HG03342 (cell line): ENCODE measurements around the gene PARP8.
"Not testable (repeated sequence)": the region's sequence is repeated elsewhere in the genome, so short reads cannot be mapped to it uniquely, and the experiment has no call there.

Source experiments
- ATAC-seq: cut with Tn5 transposase; IDR thresholded peaks from one replicate; pipeline ENCODE4 v1.9.1; 2021; ENCODE audit warnings: mild to moderate bottlenecking, moderate library complexity; ENCODE audit not compliant: unreplicated experiment

Gene PARP8

DNA sequence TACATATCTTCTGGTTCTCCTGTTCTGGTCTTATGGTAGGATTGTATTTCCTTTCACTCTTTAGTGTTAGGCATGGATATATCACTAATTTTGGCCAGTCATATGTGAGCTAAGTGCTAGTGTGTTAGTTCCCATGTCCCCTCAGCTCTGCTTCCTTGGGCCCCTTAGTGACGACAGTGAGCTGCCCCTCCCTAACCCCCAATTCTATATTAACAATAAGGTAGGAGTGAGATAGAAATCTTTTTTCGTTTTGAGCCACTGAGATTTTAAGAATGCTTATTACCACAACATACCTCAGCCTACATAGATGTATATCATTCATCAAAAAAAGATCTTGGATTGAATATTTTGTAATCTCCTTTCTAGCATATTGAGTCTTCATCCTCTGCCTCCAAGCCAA is 100.5 kb downstream of the PARP8 start:
- ATAC-seq, result no peak

DNA sequence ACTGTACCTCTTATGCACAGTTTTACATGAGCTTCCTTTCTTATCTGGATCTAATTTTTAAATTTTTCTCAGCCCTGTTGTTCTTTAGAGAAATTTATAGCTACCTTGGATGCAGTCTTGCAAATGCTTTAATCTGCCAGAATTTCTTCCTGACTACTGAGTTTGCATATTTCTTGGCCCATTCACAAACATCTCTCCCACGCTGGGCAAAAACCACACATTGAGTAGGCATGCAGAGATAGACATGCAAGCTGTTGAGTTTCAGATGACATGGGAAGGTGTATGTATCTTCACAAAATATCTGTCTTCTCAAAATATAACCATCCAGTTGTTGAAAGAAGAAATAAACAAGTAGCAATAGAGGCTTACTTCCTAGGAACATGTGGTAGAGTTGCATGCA is 101.2 kb downstream of the PARP8 start:
- ATAC-seq, result no peak

DNA sequence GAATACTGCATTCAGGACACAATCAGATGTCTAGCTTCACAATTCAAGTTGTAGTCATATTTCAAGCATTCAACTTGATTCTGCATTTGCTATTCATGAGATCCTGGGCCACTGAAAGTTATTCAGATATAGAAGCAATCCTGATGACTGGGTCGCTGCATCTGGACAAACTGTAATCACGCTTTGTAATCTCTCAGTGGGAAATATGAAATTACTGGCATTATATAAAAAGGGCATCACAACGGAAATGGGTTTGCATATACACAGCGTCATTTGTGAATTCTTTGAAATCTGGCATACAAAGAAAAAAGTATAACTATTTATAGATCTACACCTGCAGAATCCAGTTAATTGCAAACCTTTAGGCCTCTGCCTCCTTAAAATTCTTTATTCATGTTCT is 102.2 kb downstream of the PARP8 start:
- ATAC-seq, result no peak

DNA sequence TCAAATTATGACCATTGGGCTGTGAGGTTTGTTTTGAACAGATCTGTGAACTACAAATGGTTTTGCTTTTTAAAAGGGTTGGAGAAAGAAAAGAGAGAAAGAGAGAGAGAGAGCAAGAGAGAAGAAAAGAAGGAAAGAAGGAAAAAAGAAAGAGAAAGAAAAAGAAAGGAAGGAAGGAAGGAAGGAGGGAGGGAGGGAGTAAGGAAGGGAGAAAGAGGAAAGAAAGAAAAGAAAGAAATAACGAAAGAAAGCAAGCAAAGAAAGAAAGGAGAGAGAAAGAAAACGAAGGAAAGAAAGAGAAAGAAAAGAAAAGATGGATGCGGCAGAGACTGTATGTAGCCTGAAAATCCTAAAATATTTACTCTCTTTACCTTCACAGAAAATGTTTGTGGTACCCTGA is 104.0 kb downstream of the PARP8 start:
- ATAC-seq, result no peak

DNA sequence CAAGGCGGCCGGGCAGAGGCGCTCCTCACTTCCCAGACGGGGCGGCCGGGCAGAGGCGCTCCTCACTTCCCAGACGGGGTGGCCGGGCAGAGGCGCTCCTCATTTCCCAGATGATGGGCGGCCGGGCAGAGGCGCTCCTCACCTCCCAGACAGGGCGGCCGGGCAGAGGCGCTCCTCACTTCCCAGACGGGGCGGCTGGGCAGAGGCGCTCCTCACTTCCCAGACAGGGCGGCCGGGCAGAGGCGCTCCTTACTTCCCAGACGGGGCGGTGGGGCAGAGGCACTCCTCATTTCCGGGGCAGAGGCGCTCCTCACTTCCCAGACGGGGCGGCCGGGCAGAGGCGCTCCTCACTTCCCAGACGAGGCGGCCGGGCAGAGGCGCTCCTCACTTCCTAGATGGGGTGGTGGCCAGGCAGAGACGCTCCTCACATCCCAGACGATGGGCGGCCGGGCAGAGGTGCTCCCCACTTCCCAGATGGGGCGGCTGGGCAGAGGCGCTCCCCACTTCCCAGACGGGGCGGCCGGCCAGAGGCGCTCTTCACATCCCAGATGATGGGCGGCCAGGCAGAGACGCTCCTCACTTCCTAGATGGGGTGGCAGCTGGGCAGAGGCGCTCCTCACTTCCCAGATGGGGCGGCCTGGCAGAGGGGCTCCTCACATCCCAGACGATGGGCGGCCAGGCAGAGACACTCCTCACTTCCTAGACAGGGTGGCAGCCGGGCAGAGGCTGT is 108.2 kb downstream of the PARP8 start:
- not testable (repeated sequence) for ATAC-seq

DNA sequence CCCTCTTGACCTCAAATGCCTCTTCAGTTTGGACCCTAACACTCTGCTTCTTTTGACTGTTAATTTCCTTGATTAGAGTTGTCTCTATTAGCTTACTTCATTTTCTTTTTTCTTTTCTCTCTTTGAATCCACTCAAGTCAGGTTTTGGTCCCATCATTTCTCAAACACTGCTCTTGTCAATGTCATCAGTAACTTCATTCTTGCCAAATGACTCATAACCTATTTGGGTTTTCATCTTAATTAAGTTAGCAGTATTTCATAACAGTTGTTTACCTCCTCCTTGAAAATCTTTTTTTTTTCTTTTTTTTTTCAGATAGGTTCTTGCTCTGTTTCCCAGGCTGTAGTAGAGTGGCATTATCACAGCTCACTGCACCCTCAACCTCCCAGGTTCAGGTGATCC is 119.6 kb downstream of the PARP8 start:
- no peak for ATAC-seq

DNA sequence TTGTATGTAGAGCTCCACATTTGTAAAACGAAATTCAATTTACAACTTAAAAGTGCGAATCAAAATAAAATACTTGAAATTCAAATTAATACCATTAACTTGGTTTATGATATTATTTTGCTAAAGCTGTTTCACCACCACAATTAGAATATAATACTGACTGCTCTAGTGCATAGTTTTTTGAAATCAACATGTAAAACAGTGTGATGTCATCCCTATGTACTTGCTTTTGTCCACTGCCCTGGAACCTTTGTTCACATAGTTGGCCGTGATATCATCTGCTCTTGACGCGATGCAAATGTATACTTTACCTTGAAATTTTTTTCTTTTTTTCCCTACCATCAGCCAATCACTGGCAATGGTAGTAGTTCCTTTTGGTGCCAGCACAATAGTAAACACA is 125.4 kb downstream of the PARP8 start:
- no peak for ATAC-seq

DNA sequence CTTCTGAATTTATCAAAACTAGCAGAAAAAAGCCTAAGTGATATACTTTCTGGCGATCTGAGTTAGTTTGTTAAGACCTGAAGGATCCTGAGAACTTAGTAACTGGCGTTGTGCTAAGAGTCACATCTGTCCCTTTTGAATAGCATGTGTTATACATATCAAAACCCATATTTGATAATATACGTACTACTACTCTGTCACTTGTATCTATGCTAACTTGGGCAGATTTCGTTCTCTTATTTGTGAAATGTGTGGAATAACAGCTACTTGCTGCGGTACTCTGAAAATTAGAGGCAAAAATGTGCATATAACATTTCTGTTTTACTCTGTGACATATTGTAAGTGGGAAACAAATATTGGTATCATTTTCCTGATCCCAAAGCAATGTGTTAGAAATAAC is 126.4 kb downstream of the PARP8 start:
- ATAC-seq, result no peak

DNA sequence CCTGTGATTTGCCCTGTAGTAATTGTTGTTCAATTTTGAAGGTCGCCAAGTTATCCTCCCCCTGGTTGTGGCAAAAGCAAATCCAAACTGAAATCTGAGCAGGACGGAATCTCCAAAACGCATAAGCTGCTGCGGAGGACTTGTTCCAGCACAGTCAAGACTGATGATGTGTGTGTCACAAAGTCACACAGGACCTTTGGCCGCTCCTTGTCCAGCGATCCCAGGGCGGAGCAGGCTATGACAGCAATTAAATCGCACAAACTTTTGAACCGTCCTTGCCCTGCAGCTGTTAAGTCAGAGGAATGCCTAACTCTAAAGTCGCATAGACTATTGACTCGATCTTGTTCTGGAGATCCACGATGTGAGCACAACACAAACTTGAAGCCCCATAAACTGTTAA is 128.4 kb downstream of the PARP8 start:
- no peak for ATAC-seq

DNA sequence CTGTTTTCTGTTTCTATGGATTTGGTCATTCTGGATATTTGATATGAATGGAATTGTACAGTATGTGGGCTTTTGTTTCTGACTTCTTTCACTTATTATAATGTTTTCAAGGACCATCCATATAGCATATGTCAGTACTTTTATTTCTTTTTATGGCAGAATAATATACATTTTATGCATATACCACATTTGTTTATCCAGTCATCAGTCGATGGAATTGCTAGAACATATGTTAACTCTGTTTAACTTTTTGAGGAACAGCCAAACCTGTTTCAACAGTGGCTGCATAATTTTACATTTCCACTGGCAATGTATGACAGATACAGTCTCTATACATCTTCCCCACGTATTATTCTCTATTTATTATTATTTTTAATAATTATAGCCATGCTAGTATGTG is 131.6 kb downstream of the PARP8 start:
- no peak for ATAC-seq

DNA sequence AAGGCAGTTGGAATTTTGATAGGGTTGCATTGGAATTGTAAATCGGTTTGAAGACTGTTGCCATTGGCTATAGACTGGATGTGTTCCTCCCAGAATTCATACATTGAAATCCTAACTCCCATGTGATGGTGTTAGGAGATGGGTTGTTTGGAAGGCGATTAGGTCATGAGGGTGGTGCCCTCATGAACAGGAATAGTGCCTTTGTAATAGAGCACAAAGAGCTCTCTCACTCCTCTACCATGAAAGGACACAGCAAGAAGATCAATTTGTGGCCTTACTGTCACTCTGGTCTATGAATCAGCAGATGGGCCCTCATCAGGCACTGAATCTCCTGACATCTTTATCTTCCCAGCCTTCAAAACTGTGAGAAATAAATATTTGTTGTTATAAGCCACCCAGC is 133.2 kb downstream of the PARP8 start:
- no peak for ATAC-seq

DNA sequence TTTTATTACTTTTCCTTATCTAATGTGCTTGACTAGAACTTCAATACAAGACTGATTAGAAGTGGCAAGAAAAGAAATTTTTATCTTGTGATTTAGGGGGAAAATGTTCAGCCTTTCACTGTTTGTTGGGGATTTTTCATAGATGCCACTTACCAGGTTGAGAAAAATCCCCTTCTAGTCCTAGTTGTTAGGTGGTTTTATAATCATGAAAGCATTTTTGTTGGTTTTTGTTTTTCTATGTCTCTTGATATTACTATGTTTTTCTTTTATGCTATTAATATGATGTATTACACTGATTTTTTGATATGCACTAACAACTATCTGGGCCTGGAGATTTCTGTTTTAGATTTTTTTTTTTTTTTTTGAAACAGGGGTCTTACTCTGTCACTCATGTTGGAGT is 134.0 kb downstream of the PARP8 start:
- no peak for ATAC-seq

DNA sequence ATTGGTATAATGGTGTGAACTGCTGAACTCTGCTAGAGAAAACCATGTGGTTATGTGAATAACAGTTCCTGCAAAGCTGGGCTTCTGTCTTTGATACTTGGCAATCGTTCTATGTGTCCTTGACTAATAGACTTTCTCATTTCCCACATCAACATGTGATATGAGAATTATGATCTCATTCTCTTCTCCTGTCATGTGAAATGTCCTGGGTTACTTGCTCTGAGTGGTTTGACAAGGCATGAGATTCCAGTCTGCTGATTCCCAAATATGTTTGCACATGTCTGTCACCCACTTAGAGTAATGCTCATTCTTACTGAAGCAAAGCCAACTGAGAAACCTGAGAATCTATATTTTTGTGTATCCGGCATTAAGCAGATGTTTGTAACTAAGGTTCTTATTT is 141.2 kb downstream of the PARP8 start:
- ATAC-seq, result no peak

DNA sequence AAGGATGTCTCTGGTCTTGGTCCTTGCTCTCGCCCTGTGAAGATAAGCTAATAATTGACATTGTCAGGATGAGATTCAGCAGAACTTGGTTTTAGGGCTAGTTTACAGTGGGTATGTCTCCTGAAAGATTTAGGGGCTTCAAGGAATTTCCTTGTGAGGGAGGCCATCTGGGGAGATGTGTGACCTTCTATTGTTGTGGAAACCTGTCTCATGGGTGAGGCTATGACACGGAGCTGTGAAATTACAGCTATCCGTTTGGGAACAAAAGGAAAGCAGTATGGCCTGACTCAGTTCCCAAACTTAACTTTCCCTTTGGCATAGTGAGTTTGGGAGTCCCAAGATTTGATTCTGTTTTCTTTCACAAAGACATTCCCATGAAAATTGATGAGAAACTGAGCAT is 142.0 kb downstream of the PARP8 start:
- ATAC-seq, result no peak

DNA sequence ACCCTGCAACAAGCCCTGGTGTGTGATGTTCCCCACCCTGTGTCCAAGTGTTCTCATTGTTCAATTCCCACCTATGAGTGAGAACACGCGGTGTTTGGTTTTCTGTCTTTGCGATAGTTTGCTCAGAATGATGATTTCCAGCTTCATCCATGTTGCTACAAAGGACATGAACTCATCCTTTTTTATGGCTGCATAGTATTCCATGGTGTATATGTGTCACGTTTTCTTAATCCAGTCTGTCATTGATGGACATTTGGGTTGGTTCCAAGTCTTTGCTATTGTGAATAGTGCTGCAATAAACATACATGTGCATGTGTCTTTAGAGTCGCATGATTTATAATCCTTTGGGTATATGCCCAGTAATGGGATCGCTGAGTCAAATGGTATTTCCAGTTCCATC is 145.3 kb downstream of the PARP8 start:
- not testable (repeated sequence) for ATAC-seq

DNA sequence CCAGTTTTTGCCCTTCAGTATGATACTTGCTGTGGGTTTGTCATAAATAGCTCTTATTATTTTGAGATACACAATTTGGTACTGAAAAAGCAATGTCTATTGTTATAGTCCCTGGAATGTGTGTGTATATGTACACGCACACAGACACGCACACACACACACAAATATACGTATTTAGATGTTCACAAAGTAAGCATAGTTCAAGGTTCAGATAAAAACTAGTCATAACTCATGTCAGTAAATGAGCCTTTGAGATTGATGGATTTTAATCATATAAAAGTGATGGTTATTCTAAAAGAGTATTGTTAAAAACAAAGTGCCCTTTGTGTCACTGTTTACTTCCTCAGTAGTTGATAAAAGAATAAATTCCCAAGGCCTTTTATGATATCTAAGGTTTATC is 147.3 kb downstream of the PARP8 start:
- ATAC-seq, result no peak

DNA sequence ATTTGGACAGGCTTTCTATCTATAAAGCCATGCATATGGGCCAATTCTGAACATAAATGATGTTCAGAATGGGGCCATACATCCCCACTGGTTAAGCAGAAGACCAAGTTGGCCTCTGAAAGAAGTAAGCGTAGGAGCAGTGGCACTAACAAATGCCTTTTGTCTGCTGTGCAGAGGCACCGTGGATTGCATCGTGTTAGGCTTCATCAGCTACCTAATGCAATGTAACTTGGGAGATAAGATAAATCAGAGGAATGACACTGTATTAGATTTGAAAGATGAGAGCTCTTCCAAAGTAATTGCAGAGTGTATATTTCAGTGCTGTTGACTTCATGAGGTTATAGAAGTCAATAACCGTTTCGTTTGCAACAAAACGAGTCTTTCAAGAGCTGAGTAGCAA is 148.1 kb downstream of the PARP8 start:
- no peak for ATAC-seq

DNA sequence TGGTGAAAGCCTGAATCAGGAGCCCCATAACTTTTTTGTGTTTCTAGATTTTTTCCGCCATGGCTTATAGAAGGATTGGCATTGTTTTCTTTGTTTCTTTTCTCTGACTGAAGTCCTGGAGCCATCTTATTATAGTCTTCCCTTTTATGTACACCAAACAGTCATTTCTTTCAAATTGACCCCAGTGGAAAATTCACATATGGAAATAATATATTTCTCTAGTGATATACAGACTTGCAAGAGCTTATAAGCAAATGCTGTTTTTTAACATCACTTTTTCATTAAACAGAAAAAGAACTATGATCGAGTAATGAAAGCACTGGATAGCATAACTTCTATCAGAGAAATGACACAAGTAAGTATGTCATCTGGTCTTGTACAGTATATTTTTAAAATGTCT is 155.6 kb downstream of the PARP8 start:
- no peak for ATAC-seq

DNA sequence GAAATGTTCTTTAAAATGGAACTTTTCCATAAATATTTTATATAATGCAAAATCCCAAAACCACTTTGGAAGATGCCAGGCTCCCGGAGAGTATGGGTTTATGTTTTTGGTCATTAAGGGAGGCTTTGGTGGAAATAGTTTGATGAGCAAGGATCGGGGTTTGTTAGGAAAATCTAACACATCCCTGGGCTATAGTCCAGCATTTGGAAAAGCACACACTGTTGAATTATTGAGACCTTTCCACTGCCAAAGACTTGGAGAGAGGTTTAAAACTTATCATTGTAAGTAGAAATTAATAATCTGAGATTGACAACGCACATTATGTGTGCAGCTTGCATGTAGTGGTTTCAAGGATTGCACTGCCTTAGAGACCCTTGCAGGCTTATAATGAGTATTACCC is 156.3 kb downstream of the PARP8 start:
- ATAC-seq, result no peak

DNA sequence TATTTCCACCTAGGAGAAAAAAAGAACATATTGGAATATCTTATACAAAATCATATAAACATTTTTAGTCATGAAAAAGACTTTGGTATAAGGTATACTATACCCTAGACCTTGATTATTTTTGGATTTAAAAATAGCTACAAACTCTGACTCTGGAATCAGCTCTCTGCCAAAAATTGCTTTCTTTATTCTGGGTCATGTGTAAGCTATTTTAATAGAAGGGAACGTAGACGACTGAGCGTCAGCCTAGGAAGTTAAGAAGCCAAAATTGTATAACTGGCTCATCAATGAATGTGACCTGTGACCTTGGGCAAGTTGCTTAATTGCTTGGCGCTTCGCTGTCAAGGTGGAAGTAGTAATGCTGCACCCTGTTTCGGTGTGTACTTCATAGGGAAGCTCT is 157.1 kb downstream of the PARP8 start:
- ATAC-seq, result no peak

DNA sequence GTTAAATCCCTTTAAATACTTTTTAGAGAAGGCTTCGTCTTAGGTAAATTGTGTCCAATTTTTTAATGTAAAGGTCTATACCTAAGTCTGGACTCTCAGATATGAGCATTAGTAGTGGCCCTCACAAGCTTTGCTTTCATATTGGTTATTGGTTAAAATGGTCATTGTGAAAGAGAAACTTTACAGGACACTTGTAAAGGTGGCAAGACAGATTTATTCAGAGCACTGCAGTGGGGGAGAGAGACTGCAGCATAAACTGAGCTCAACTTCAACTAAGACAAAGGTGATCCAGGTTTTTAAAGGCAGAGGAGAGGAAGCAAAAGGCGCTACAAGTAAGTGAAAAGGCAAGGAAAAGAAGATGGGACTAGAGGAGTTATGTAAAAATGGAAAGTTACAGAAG is 157.7 kb downstream of the PARP8 start:
- ATAC-seq, result no peak

DNA sequence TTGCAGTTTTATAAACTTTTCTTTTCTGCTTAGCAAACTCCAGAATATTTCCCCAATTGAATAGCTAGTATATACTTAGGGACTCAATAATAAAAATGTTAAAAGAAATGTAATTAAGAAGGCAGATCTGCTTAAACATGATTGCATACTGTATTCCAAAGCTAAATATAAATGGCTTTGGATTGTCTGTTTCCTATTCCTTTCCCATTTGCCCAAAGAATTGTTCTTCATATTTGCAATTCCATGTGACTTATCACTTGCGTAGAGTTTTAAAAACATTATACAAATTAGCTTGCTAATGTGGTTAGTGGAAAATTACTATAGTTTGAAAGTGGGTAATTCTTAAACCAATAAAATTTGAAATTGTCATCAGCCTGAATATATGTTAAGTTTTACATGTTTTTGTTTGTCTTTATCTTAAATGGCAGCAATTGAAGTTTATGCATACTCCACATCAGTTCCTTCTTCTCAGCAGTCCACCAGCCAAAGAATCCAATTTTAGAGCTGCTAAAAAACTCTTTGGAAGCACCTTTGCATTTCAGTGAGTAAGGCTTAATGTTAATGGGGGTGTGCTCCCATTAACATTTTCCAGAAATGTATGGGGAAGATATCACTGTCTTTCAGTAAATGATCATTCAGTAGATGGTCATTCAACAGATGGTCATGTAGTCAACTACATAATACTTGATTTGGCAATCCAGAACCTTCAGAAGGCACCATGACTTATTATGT is 161.2 kb downstream of the PARP8 start:
- no peak for ATAC-seq

DNA sequence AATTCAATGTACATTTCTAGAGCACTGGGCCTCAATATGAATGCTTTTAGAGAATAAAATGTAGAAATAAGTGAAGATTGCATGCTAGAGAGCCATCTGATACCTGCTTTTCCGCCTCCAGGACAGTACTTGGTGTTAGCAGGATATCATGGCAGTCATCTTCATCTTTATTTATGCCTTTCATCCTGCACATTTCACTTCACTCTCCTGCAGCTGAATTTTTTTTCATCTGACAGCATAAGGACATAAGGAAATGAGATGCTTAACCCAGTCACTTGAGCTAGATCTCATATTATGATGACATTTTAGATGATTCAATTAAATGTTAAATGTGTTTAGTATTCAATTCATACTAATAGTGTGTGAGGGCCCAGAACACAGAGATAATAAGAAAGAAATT is 162.6 kb downstream of the PARP8 start:
- no peak for ATAC-seq
